Fibroblast of skin of left biceps (primary cell): ENCODE results near the gene SLC6A11.

Experiments used
- DNase-seq, 2 experiments: peaks; one replicate each; pipeline ENCODE4 v3.0.0-alpha.2; 2013; ENCODE audit warnings: low read depth in 2 of 2

The SLC6A11 gene

GRCh38 chr3:10888518-10889090 is 72.6 kb downstream of the SLC6A11 start:
- DNase-seq = no peak

- no peak for DNase-seq
Measured at GRCh38 chr3:10889206-10889960, 73.4 kb downstream of the SLC6A11 start.

- DNase-seq = no peak
Measured at GRCh38 chr3:10890665-10891064, 74.6 kb downstream of the SLC6A11 start.

GRCh38 chr3:10892622-10893021 is 76.6 kb downstream of the SLC6A11 start:
- no peak for DNase-seq

- DNase-seq = no peak
Measured at GRCh38 chr3:10901296-10901945, 85.4 kb downstream of the SLC6A11 start.

GRCh38 chr3:10907262-10907661 is 91.2 kb downstream of the SLC6A11 start:
- no peak for DNase-seq

- no peak for DNase-seq
Measured at GRCh38 chr3:10910367-10910766, 94.3 kb downstream of the SLC6A11 start.

- no peak for DNase-seq
Measured at GRCh38 chr3:10911350-10912002, 95.4 kb downstream of the SLC6A11 start.

GRCh38 chr3:10912786-10913185 is 96.8 kb downstream of the SLC6A11 start:
- no peak for DNase-seq

GRCh38 chr3:10915376-10915775 is 99.3 kb downstream of the SLC6A11 start:
- DNase-seq = no peak

GRCh38 chr3:10917176-10917575 is 101.1 kb downstream of the SLC6A11 start:
- DNase-seq = no peak

GRCh38 chr3:10918011-10918410 is 102.0 kb downstream of the SLC6A11 start:
- DNase-seq = no peak

GRCh38 chr3:10919636-10920035 is 103.6 kb downstream of the SLC6A11 start:
- no peak for DNase-seq

GRCh38 chr3:10925436-10926255 is 109.6 kb downstream of the SLC6A11 start:
- DNase-seq = no peak

GRCh38 chr3:10926256-10926810 is 110.3 kb downstream of the SLC6A11 start:
- DNase-seq = no peak

- no peak for DNase-seq
Measured at GRCh38 chr3:10926811-10927521, 110.9 kb downstream of the SLC6A11 start.

GRCh38 chr3:10927551-10927950 is 111.5 kb downstream of the SLC6A11 start:
- DNase-seq = no peak

- no peak for DNase-seq
Measured at GRCh38 chr3:10928407-10928960, 112.5 kb downstream of the SLC6A11 start.

- DNase-seq = no peak
Measured at GRCh38 chr3:10928961-10929471, 113.0 kb downstream of the SLC6A11 start.

GRCh38 chr3:10929978-10930665 is 114.1 kb downstream of the SLC6A11 start:
- no peak for DNase-seq
